ENCODE data around the gene KLHL5. TPM values are rescaled to one million over a fixed set of nuclear protein-coding genes. Genes with fewer than 3 reads are reported as not detected.

KLHL5 gene
- total RNA-seq, 4 donors from 2014 or later = 13.5 to 27.3 (median 21.3) TPM

DNA sequence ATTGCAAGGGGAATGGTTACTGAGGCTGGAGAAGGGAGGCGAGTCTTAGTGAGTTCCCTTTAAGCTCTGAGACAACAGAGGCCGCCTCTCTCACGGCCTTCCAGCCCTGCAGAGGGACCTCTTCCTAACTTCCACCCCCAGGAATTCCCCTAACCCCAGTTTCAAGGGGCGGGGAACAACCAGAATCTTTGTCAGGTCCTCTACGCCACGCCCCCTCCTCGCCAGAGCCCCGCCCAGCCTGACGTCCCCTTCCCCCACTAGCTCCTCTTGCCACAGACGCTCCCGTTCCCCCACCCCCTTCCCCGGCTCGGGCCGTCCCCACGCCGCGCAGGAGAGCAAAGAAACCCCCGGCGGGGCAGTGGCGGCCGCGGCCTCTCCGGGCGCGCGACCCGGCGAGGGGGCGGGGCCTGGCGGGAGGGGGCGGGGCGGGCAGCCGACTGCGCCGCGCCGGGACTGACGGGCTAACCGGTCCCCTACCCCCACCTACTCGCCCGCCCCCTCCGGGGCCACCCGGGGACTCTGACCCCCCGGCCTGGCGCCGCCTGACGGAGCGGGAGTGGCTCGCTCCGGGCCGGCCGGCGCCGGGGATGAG is 17.6 kb upstream of the KLHL5 start:
- Histone ChIP-seq H3K36me3 (no peaks in the 10 kb centered on the region), H3K4me1 (peaks cover 2 to 37% (median 17%) of the 10 kb centered on the region in 4 donors), H3K9me3 (no peaks in the 10 kb centered on the region), H3K27ac (peak overlapping the region; percentile 90 to 95 (median 94)), H3K4me3 (peak overlapping the region; percentile 64 to 92 (median 86)), H3K27me3 (peaks cover 4% of the 10 kb centered on the region)
- intact Hi-C loops (cut with DNase I; ENCODE audit: low total_unique reads) = loop anchor here (10.0 kb wide), 1 partner anchor 90 kb away; no protein-coding TSS in a partner anchor
- TF ChIP-seq EP300 (IDR thresholded peaks at IDR 0.05; ENCODE audit: low read depth) (no peak), POLR2AphosphoS5 (IDR thresholded peaks at IDR 0.05) (peak; percentile 5 to 24 (median 13)), POLR2A (IDR thresholded peaks at IDR 0.05) (peak; percentile 8)
- TF ChIP-seq, protein P1, sequence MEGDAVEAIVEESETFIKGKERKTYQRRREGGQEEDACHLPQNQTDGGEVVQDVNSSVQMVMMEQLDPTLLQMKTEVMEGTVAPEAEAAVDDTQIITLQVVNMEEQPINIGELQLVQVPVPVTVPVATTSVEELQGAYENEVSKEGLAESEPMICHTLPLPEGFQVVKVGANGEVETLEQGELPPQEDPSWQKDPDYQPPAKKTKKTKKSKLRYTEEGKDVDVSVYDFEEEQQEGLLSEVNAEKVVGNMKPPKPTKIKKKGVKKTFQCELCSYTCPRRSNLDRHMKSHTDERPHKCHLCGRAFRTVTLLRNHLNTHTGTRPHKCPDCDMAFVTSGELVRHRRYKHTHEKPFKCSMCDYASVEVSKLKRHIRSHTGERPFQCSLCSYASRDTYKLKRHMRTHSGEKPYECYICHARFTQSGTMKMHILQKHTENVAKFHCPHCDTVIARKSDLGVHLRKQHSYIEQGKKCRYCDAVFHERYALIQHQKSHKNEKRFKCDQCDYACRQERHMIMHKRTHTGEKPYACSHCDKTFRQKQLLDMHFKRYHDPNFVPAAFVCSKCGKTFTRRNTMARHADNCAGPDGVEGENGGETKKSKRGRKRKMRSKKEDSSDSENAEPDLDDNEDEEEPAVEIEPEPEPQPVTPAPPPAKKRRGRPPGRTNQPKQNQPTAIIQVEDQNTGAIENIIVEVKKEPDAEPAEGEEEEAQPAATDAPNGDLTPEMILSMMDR (IDR thresholded peaks at IDR 0.05) = no peak
- in situ Hi-C loops (cut with MboI; ENCODE audit: low pct_ligation_motif_present in 1 of 4, low pct_unique_long_range_greater_than_20kb in 1 of 4, low sequenced_read_pairs in 3 of 4) = no loop called here
- peak; percentile 94 for DNase-seq
- WGBS, 2 donors (ENCODE audit: low coverage in 1 of 2) = 1% methylated on average over 48 of the region's 54 CpGs; no CpG with 5 or more reads in 1 of the 2 donors

DNA sequence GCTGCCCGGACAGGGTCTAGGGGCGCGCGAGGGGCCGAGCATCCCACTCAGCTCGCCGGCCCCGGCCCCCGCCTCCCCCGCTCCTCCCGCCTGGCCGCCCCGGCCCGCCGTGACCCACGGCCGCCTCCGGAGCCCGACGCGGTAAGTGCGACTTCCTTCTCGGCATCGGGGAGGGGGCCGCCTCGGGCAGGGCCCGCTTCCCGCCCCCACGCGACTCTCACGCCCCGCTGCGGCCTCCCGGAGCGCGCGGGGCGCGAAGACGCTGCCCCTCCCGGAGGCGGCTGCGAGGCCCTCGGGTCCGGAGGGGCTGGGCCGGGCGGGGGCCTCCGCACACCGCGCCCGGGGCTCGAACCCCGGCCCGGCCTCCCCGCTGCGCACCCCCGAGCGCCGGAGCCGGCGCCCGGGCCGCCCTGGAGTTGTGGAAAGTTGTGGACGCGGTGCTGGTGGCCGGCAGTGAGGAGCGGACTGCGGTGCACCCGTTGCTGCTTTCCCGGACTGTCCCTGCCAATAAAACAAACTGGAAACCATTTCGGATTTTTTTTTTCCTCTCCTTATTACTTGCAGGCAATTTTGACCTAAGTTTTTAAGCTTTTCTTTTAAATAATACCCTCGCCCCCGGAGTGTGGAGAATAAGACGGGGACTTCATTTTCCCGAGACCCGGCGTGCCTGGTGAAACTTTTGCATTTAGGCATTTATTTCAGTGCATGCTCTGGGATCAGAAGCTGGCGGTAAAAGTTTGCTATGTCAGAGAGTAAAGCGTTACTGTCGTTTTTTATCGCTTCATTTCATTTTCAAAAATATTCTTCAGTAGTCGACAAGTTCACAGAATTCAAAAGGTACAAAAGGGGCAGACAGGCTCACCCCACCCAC is 16.8 kb upstream of the KLHL5 start:
- TF ChIP-seq POLR2AphosphoS5 (IDR thresholded peaks at IDR 0.05) (no peak), POLR2A (IDR thresholded peaks at IDR 0.05) (no peak)
- TF ChIP-seq, protein P1 (IDR thresholded peaks at IDR 0.05) = no peak
- DNase-seq = no peak

DNA sequence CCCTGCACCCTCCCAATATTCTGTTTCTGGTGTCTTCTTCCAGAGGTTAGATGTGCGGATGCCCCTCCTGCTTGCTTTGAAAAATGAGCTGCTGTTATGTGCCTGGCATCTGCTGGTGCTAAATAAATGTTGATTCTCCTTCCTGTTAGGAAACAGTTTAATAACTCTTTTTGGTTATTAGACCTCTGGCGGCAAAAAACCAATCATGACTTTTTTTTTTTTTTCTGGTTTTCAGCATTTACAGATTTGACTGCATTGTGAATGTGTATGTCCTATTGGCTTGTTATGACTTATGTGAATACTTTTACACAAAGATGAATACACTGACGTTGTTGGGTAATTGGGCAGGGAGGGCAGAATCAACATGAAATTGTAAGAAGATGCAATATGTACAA is 16.2 kb upstream of the KLHL5 start:
- Histone ChIP-seq H3K27ac (peak overlapping the region; percentile 90 to 95 (median 94)), H3K36me3 (no peaks in the 10 kb centered on the region), H3K27me3 (peaks cover 4% of the 10 kb centered on the region), H3K4me3 (peak overlapping the region in 3 of 4 donors; percentile 80 to 92 (median 92)), H3K4me1 (peaks cover 2 to 37% (median 17%) of the 10 kb centered on the region in 4 donors), H3K9me3 (no peaks in the 10 kb centered on the region)
- in situ Hi-C loops (cut with MboI; ENCODE audit: low pct_ligation_motif_present in 1 of 4, low pct_unique_long_range_greater_than_20kb in 1 of 4, low sequenced_read_pairs in 3 of 4) = no loop called here
- DNase-seq = no peak
- intact Hi-C loops (cut with DNase I; ENCODE audit: low total_unique reads) = loop anchor here (10.0 kb wide), 1 partner anchor 91 kb away; no protein-coding TSS in a partner anchor
- TF ChIP-seq POLR2AphosphoS5 (IDR thresholded peaks at IDR 0.05) (no peak), POLR2A (IDR thresholded peaks at IDR 0.05) (no peak), EP300 (IDR thresholded peaks at IDR 0.05; ENCODE audit: low read depth) (no peak)
- TF ChIP-seq, protein P1 (IDR thresholded peaks at IDR 0.05) = no peak
- 31 to 51% methylated on average over 3 of the region's 3 CpGs for WGBS, 2 donors (ENCODE audit: low coverage in 1 of 2)

More for the DNA sequence above, 16.8 kb upstream of the KLHL5 start:
- intact Hi-C loops (cut with DNase I; ENCODE audit: low total_unique reads) = loop anchor here (10.0 kb wide), 1 partner anchor 90 kb away; no protein-coding TSS in a partner anchor
- H3K27me3 ChIP-seq = peaks cover 4% of the 10 kb centered on the region
- in situ Hi-C loops (cut with MboI; ENCODE audit: low pct_ligation_motif_present in 1 of 4, low pct_unique_long_range_greater_than_20kb in 1 of 4, low sequenced_read_pairs in 3 of 4) = no loop called here
- 8 to 21% methylated on average over 9 to 40 of the region's 82 CpGs for WGBS, 2 donors (ENCODE audit: low coverage in 1 of 2)
- peak overlapping the region; percentile 64 to 92 (median 86) for H3K4me3 ChIP-seq
- peaks cover 2 to 37% (median 17%) of the 10 kb centered on the region in 4 donors for H3K4me1 ChIP-seq
- H3K36me3 ChIP-seq = no peaks in the 10 kb centered on the region
- H3K9me3 ChIP-seq = no peaks in the 10 kb centered on the region
- peak overlapping the region; percentile 90 to 95 (median 94) for H3K27ac ChIP-seq

DNA sequence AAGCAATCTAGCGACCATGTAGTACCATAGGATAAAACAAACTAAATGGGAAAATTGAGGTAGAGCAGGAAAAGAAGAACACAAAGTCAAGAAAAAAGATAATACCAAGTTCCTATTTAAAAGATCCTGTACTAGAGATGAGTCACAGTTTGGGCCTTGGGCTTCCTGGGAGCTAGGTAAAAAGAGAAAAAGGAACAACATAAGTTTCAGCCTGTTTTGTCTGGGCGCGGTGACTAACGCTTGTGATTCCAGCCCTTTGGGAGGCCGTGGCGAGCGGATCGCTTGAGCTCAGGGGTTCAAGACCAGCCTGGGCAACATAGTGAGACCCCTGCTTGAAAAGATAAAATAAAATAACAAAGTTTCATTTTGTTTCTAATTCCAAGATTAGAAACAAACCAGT is 15.8 kb upstream of the KLHL5 start:
- Histone ChIP-seq H3K27ac (peak overlapping the region; percentile 90 to 95 (median 94)), H3K27me3 (peaks cover 4% of the 10 kb centered on the region), H3K9me3 (no peaks in the 10 kb centered on the region), H3K36me3 (no peaks in the 10 kb centered on the region), H3K4me3 (peak overlapping the region in 2 of 4 donors; percentile 80 to 92), H3K4me1 (peaks cover 2 to 37% (median 17%) of the 10 kb centered on the region in 4 donors)
- in situ Hi-C loops (cut with MboI; ENCODE audit: low pct_ligation_motif_present in 1 of 4, low pct_unique_long_range_greater_than_20kb in 1 of 4, low sequenced_read_pairs in 3 of 4) (no loop called here), intact Hi-C loops (cut with DNase I; ENCODE audit: low total_unique reads) (loop anchor here (10.0 kb wide), 1 partner anchor 91 kb away; no protein-coding TSS in a partner anchor)
- no peak for TF ChIP-seq EP300 (IDR thresholded peaks at IDR 0.05; ENCODE audit: low read depth)
- TF ChIP-seq POLR2AphosphoS5 (IDR thresholded peaks at IDR 0.05) = no peak
- no peak for TF ChIP-seq POLR2A (IDR thresholded peaks at IDR 0.05)
- TF ChIP-seq, protein P1 (IDR thresholded peaks at IDR 0.05) = no peak
- 75 to 82% methylated on average over 8 of the region's 8 CpGs for WGBS, 2 donors (ENCODE audit: low coverage in 1 of 2)
- DNase-seq = no peak

All from transverse colon (tissue), 4 donors.